ENCODE data around the gene UPF3B.
"Not testable (repeated sequence)": the region's sequence is repeated elsewhere in the genome, so short reads cannot be mapped to it uniquely, and the experiment has no call there.

Gene UPF3B

GRCh38 chrX:119852382-119853353 is at the start of gene UPF3B:
Gene UPF3B (minus strand): TSS chrX:119852963. CDS start chrX:119852928, 35 bp downstream.
- DNase-seq (ENCODE audit: low read depth): peak; percentile 95
- no peak for TF ChIP-seq CTCF (IDR thresholded peaks at IDR 0.05; ENCODE audit: low read depth, low read length, missing control alignments)
- peak within 1 kb of the TSS; percentile 80 for H3K4me3 ChIP-seq (ENCODE audit: low read depth, low read length)
- in situ Hi-C loops (cut with HindIII; ENCODE audit: low sequenced_read_pairs): no loop called here

- H3K4me3 ChIP-seq (ENCODE audit: low read depth, low read length): no peak overlapping the region
- DNase-seq (ENCODE audit: low read depth): no peak
- TF ChIP-seq CTCF (IDR thresholded peaks at IDR 0.05; ENCODE audit: low read depth, low read length, missing control alignments): no peak
- in situ Hi-C loops (cut with HindIII; ENCODE audit: low sequenced_read_pairs): no loop called here
Measured at GRCh38 chrX:119900976-119901375, 48.2 kb upstream of the UPF3B start.

- no peak overlapping the region for H3K4me3 ChIP-seq (ENCODE audit: low read depth, low read length)
- in situ Hi-C loops (cut with HindIII; ENCODE audit: low sequenced_read_pairs): no loop called here
- no peak for DNase-seq (ENCODE audit: low read depth)
- no peak for TF ChIP-seq CTCF (IDR thresholded peaks at IDR 0.05; ENCODE audit: low read depth, low read length, missing control alignments)
Measured at GRCh38 chrX:119899125-119899524, 46.4 kb upstream of the UPF3B start.

GRCh38 chrX:119895843-119896326 is 43.1 kb upstream of the UPF3B start, which contains the start of gene AKAP14:
Gene AKAP14 (plus strand): TSS chrX:119895893. CDS start chrX:119903224, 7,331 bp downstream.
- no peak within 1 kb of the TSS for H3K4me3 ChIP-seq (ENCODE audit: low read depth, low read length)
- in situ Hi-C loops (cut with HindIII; ENCODE audit: low sequenced_read_pairs): no loop called here
- TF ChIP-seq CTCF (IDR thresholded peaks at IDR 0.05; ENCODE audit: low read depth, low read length, missing control alignments): no peak
- DNase-seq (ENCODE audit: low read depth): no peak

GRCh38 chrX:119891961-119892692 is 39.4 kb upstream of the UPF3B start:
- H3K4me3 ChIP-seq (ENCODE audit: low read depth, low read length); DNase-seq (ENCODE audit: low read depth); in situ Hi-C loops (cut with HindIII; ENCODE audit: low sequenced_read_pairs): not testable (repeated sequence)

GRCh38 chrX:119890626-119891025 is 37.9 kb upstream of the UPF3B start:
- DNase-seq (ENCODE audit: low read depth); in situ Hi-C loops (cut with HindIII; ENCODE audit: low sequenced_read_pairs); H3K4me3 ChIP-seq (ENCODE audit: low read depth, low read length): not testable (repeated sequence)

GRCh38 chrX:119887721-119888425 is 35.1 kb upstream of the UPF3B start:
- in situ Hi-C loops (cut with HindIII; ENCODE audit: low sequenced_read_pairs): no loop called here
- TF ChIP-seq CTCF (IDR thresholded peaks at IDR 0.05; ENCODE audit: low read depth, low read length, missing control alignments): peak; percentile 62
- DNase-seq (ENCODE audit: low read depth): no peak
- H3K4me3 ChIP-seq (ENCODE audit: low read depth, low read length): peak overlapping the region; percentile 34

Data from astrocyte of the cerebellum (primary cell).